GM18508 (cell line): ENCODE results near the gene LGALS12.
"Not testable (repeated sequence)": the region's sequence is repeated elsewhere in the genome, so short reads cannot be mapped to it uniquely, and the experiment has no call there.

ENCODE experiments used
- ATAC-seq: cut with Tn5 transposase; IDR thresholded peaks from one replicate; pipeline ENCODE4 v1.9.1; 2021; ENCODE audit warnings: moderate number of reproducible peaks; ENCODE audit not compliant: insufficient read depth, unreplicated experiment

LGALS12 gene

GRCh38 chr11:63504054-63504453 is 1.8 kb upstream of the LGALS12 start:
- no peak for ATAC-seq

- no peak for ATAC-seq
Observed at GRCh38 chr11:63504933-63505586, 824 bp upstream of the LGALS12 start.

- ATAC-seq = no peak
Observed at GRCh38 chr11:63506876-63507275, 992 bp downstream of the LGALS12 start.

GRCh38 chr11:63507511-63507910 is 1.6 kb downstream of the LGALS12 start:
- ATAC-seq = no peak

GRCh38 chr11:63508009-63508408 is 2.1 kb downstream of the LGALS12 start:
- no peak for ATAC-seq

GRCh38 chr11:63508745-63509144 is 2.9 kb downstream of the LGALS12 start:
- no peak for ATAC-seq

- ATAC-seq = no peak
Observed at GRCh38 chr11:63510360-63511047, 4.6 kb downstream of the LGALS12 start.

- ATAC-seq = no peak
Observed at GRCh38 chr11:63511048-63511748, 5.3 kb downstream of the LGALS12 start.

- ATAC-seq = no peak
Observed at GRCh38 chr11:63512816-63513215, 6.9 kb downstream of the LGALS12 start.

- no peak for ATAC-seq
Observed at GRCh38 chr11:63516109-63516508, 10.2 kb downstream of the LGALS12 start.

GRCh38 chr11:63517156-63517555 is 11.3 kb downstream of the LGALS12 start:
- ATAC-seq = no peak

- no peak for ATAC-seq
Observed at GRCh38 chr11:63518548-63518947, 12.7 kb downstream of the LGALS12 start.

GRCh38 chr11:63520606-63521170 is 14.8 kb downstream of the LGALS12 start:
- ATAC-seq = no peak

GRCh38 chr11:63521896-63522295 is 16.0 kb downstream of the LGALS12 start:
- no peak for ATAC-seq

GRCh38 chr11:63523151-63523550 is 17.3 kb downstream of the LGALS12 start:
- ATAC-seq = no peak

- ATAC-seq = no peak
Observed at GRCh38 chr11:63527667-63528066, 21.8 kb downstream of the LGALS12 start.

GRCh38 chr11:63528156-63528555 is 22.3 kb downstream of the LGALS12 start:
- ATAC-seq = not testable (repeated sequence)

- not testable (repeated sequence) for ATAC-seq
Observed at GRCh38 chr11:63528729-63529278, 22.9 kb downstream of the LGALS12 start.

GRCh38 chr11:63529373-63529772 is 23.5 kb downstream of the LGALS12 start:
- ATAC-seq = not testable (repeated sequence)

- no peak for ATAC-seq
Observed at GRCh38 chr11:63530021-63530420, 24.1 kb downstream of the LGALS12 start.
